ENCODE results near the gene STK17A. TPM values are rescaled to one million over a fixed set of nuclear protein-coding genes. Genes with fewer than 3 reads are reported as not detected.
A peak's percentile ranks its signal among the peaks of the same experiment; 100 is the strongest.

The STK17A gene
- 10 to 100 TPM; 74.4 to 74.8 TPM for total RNA-seq

GRCh38 chr7:43582503-43583423, at the start of gene STK17A:
TSS of gene STK17A (plus strand) at chr7:43583108. CDS start at chr7:43583244, 136 bp downstream.
- Mint-ChIP-seq H3K27me3 (peaks cover 15% of the 10 kb centered on the region), H3K9me3 (peaks cover 3% of the 10 kb centered on the region), H3K4me1 (peaks cover 31% of the 10 kb centered on the region), H3K27ac (peak within 1 kb of the TSS; percentile 99), H3K4me3 (peak within 1 kb of the TSS; percentile 96), H3K36me3 (ENCODE audit: low read depth) (peaks cover 18% of the 10 kb centered on the region)
- ChIA-PET CTCF (interaction anchor here (0.6 to 5.2 kb wide), 85 partner anchors 8 to 653 kb away, joined by 3 to 177 read pairs (median 6); partner anchors contain the start of genes COA1, MRPL32 and PSMA2), POLR2A (interaction anchor here (0.6 to 1.7 kb wide), 12 partner anchors 12 to 354 kb away, joined by 3 to 23 read pairs (median 4); partner anchors contain the start of gene MRPS24)
- DNase-seq = peak; percentile 93

DNA sequence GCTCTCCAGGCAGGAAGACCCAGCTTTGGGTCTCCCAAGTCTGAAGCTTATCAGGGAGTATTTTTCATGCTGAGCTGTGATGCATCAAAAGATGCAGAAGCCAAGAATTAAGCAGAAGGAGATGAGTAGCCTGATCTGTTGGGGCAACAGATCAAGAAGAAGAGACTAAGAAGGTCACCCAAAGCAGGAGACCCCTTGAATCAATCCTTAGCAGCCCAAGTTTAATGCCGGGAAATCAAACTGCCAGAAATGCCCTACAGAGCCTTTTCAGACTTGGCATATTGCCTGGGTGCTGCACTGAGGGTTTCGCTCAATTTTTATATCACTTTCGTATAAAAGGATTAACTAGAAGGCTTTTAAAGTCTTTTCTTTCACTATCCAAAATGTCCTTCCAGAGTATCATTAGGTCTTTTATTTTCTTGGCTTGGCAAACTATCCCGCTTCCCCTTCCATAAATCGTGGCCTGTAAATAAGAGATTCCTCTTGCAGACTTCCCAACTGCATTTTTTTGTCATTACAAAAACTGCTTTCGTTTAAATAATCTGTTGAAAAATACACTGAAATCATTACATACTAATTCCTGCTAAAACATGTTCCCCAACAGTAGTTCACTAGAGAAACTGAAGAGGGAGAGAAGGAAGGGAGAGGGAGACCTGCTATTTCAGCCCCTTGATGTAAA, 49.0 kb upstream of the STK17A start:
- CTCF ChIA-PET = no interaction called here
- Mint-ChIP-seq H3K4me1 (no peaks in the 10 kb centered on the region), H3K36me3 (ENCODE audit: low read depth) (no peaks in the 10 kb centered on the region), H3K27ac (no peak overlapping the region), H3K9me3 (no peaks in the 10 kb centered on the region), H3K4me3 (no peak overlapping the region), H3K27me3 (peaks cover 3% of the 10 kb centered on the region)
- POLR2A ChIA-PET = no interaction called here
- DNase-seq = no peak

DNA sequence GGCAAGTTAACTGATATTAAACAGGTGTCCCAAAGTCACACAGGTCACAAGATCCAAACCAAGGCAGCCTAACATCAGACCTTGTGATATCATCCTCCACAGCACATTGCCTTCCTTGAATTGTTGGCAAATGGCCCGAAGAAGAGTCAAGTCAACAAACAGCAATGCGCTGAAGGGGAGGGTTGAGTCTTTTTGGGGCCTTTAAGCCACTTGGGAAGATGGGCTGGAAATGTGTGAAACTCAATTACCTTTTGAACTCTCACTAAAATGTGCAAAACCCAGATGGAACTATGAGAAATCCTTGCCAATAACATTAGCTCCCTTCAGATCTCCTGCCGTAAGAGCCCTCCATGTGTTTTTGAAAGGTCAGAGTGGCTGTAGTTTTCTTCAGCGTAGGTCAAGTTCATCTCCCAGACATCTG, 47.9 kb upstream of the STK17A start:
- no peaks in the 10 kb centered on the region for H3K36me3 Mint-ChIP-seq (ENCODE audit: low read depth)
- no peaks in the 10 kb centered on the region for H3K9me3 Mint-ChIP-seq
- no peaks in the 10 kb centered on the region for H3K4me1 Mint-ChIP-seq
- CTCF ChIA-PET = no interaction called here
- H3K27ac Mint-ChIP-seq = no peak overlapping the region
- H3K27me3 Mint-ChIP-seq = peaks cover 3% of the 10 kb centered on the region
- no peak for DNase-seq
- POLR2A ChIA-PET = no interaction called here
- no peak overlapping the region for H3K4me3 Mint-ChIP-seq

- ChIA-PET CTCF (no interaction called here), POLR2A (no interaction called here)
- Mint-ChIP-seq H3K36me3 (ENCODE audit: low read depth) (no peaks in the 10 kb centered on the region), H3K27me3 (peaks cover 4% of the 10 kb centered on the region), H3K4me1 (no peaks in the 10 kb centered on the region), H3K27ac (no peak overlapping the region), H3K9me3 (no peaks in the 10 kb centered on the region), H3K4me3 (no peak overlapping the region)
- DNase-seq = no peak
Measured at GRCh38 chr7:43535810-43536585, 46.9 kb upstream of the STK17A start.

GRCh38 chr7:43536773-43537172, 46.1 kb upstream of the STK17A start:
- Mint-ChIP-seq H3K27ac (no peak overlapping the region), H3K4me1 (no peaks in the 10 kb centered on the region), H3K27me3 (peaks cover 6% of the 10 kb centered on the region), H3K9me3 (no peaks in the 10 kb centered on the region), H3K36me3 (ENCODE audit: low read depth) (no peaks in the 10 kb centered on the region), H3K4me3 (no peak overlapping the region)
- ChIA-PET POLR2A (no interaction called here), CTCF (no interaction called here)
- no peak for DNase-seq

GRCh38 chr7:43537765-43538403, 45.0 kb upstream of the STK17A start:
- ChIA-PET CTCF (interaction anchor here (1.6 kb wide), 1 partner anchor 18 kb away, joined by 5 read pairs; no protein-coding TSS in a partner anchor), POLR2A (no interaction called here)
- Mint-ChIP-seq H3K4me1 (no peaks in the 10 kb centered on the region), H3K36me3 (ENCODE audit: low read depth) (no peaks in the 10 kb centered on the region), H3K4me3 (no peak overlapping the region), H3K27me3 (peaks cover 6% of the 10 kb centered on the region), H3K9me3 (no peaks in the 10 kb centered on the region), H3K27ac (no peak overlapping the region)
- DNase-seq = no peak

DNA sequence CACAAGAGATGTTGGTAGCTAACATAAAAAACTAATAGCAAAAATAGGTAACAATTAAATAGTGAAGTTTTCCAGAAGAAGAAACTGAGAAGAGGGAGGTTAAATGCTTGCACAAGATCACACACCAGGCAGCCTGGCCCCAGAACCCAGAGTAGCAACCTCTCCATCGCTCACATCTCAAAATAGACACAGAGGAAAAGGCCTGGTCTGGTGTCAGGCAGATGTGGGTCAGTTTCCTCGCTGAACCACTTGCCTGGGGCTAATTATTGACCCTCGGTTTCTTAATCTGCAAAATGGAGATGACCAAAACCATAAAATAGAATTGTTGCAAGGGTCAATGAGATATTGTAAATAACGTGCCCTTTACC, 44.5 kb upstream of the STK17A start:
- H3K4me1 Mint-ChIP-seq = no peaks in the 10 kb centered on the region
- H3K27ac Mint-ChIP-seq = no peak overlapping the region
- no peaks in the 10 kb centered on the region for H3K36me3 Mint-ChIP-seq (ENCODE audit: low read depth)
- no peak overlapping the region for H3K4me3 Mint-ChIP-seq
- CTCF ChIA-PET = interaction anchor here (1.6 kb wide), 1 partner anchor 19 kb away, joined by 5 read pairs; no protein-coding TSS in a partner anchor
- POLR2A ChIA-PET = no interaction called here
- DNase-seq = no peak
- H3K27me3 Mint-ChIP-seq = peaks cover 6% of the 10 kb centered on the region
- H3K9me3 Mint-ChIP-seq = no peaks in the 10 kb centered on the region

DNA sequence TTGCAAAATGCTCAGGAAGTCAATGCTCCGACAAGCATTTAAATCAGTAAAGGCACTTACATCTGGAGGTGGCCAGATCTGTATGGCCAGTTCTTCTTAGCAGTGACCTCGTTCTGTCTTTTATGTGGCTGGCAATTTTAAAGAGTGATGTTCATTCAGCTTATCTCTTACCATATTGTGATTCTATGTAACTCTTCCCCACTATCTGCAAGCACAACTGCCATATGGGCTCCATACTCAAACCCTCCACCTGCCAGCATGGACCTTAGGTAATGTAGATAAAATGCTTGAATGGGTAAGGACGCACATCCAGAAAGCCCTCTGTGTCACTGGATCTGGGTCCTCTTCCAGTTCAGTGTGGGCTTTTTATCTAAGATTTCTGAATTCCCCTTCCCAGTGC, 42.4 kb upstream of the STK17A start:
- CTCF ChIA-PET = no interaction called here
- no peak overlapping the region for H3K4me3 Mint-ChIP-seq
- no peaks in the 10 kb centered on the region for H3K4me1 Mint-ChIP-seq
- H3K27me3 Mint-ChIP-seq = peaks cover 14% of the 10 kb centered on the region
- POLR2A ChIA-PET = no interaction called here
- H3K27ac Mint-ChIP-seq = no peak overlapping the region
- H3K36me3 Mint-ChIP-seq (ENCODE audit: low read depth) = no peaks in the 10 kb centered on the region
- no peak for DNase-seq
- H3K9me3 Mint-ChIP-seq = no peaks in the 10 kb centered on the region

DNA sequence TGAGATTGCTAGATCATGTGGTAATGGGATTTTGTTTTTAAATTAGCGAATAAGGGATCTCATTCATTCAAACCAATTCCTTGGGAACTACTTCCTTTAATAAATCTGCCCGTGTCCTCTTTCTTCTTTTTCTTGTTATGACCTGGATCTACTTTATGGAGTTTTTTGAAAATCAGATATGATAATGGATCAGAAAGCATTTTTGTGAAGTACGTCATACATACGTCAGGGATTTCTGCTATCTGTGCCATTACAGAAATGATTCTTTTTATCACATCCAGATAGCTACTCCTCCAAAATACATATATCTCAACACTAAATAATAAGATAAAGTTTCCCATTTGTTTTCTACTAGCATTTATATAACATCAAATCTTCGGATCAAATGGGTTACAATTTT, 40.2 kb upstream of the STK17A start:
- peaks cover 22% of the 10 kb centered on the region for H3K27me3 Mint-ChIP-seq
- no peak for DNase-seq
- no peak overlapping the region for H3K4me3 Mint-ChIP-seq
- CTCF ChIA-PET = no interaction called here
- H3K27ac Mint-ChIP-seq = no peak overlapping the region
- H3K36me3 Mint-ChIP-seq (ENCODE audit: low read depth) = no peaks in the 10 kb centered on the region
- POLR2A ChIA-PET = no interaction called here
- H3K9me3 Mint-ChIP-seq = peaks cover 9% of the 10 kb centered on the region
- no peaks in the 10 kb centered on the region for H3K4me1 Mint-ChIP-seq

GRCh38 chr7:43546231-43546630, 36.7 kb upstream of the STK17A start:
- DNase-seq = no peak
- H3K4me3 Mint-ChIP-seq = no peak overlapping the region
- peaks cover 19% of the 10 kb centered on the region for H3K27me3 Mint-ChIP-seq
- POLR2A ChIA-PET = no interaction called here
- no peak overlapping the region for H3K27ac Mint-ChIP-seq
- CTCF ChIA-PET = interaction anchor here (0.6 kb wide), 2 partner anchors 88 to 180 kb away, joined by 3 read pairs; no protein-coding TSS in a partner anchor
- H3K9me3 Mint-ChIP-seq = peaks cover 9% of the 10 kb centered on the region
- no peaks in the 10 kb centered on the region for H3K4me1 Mint-ChIP-seq
- no peaks in the 10 kb centered on the region for H3K36me3 Mint-ChIP-seq (ENCODE audit: low read depth)

DNA sequence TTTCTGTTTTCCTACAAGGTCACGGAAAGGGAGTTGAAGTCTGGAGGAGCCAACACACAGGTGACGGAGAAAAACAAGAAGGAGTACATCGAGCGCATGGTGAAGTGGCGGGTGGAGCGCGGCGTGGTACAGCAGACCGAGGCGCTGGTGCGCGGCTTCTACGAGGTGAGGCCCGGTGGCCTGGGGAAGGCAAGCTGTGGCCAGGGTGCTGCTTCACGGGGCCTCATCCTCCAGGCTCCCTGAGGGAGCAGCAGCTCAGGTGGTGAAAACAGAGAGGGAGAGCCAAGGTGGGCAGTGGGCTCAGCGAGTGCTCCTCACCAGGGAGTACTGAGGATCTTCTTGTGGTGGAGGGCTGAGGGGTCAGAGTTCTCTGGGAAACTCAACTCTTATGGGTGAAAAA, 32.5 kb upstream of the STK17A start:
- no peak overlapping the region for H3K4me3 Mint-ChIP-seq
- peaks cover 27% of the 10 kb centered on the region for H3K4me1 Mint-ChIP-seq
- ChIA-PET POLR2A (no interaction called here), CTCF (interaction anchor here (0.6 kb wide), 1 partner anchor 195 kb away, joined by 3 read pairs; no protein-coding TSS in a partner anchor)
- H3K36me3 Mint-ChIP-seq (ENCODE audit: low read depth) = no peaks in the 10 kb centered on the region
- peaks cover 9% of the 10 kb centered on the region for H3K9me3 Mint-ChIP-seq
- H3K27me3 Mint-ChIP-seq = peaks cover 9% of the 10 kb centered on the region
- no peak overlapping the region for H3K27ac Mint-ChIP-seq
- DNase-seq = no peak

GRCh38 chr7:43552122-43552521, 30.8 kb upstream of the STK17A start:
- H3K27ac Mint-ChIP-seq = no peak overlapping the region
- POLR2A ChIA-PET = no interaction called here
- H3K4me1 Mint-ChIP-seq = peaks cover 36% of the 10 kb centered on the region
- H3K9me3 Mint-ChIP-seq = no peaks in the 10 kb centered on the region
- CTCF ChIA-PET = interaction anchor here (0.8 to 1.1 kb wide), 3 partner anchors 31 to 298 kb away, joined by 3 read pairs; partner anchors contain the start of gene STK17A
- H3K36me3 Mint-ChIP-seq (ENCODE audit: low read depth) = no peaks in the 10 kb centered on the region
- DNase-seq = no peak
- no peak overlapping the region for H3K4me3 Mint-ChIP-seq
- H3K27me3 Mint-ChIP-seq = peaks cover 6% of the 10 kb centered on the region

Measured in activated CD4-positive, alpha-beta T cell treated with anti-CD3 and anti-CD28 coated beads, Interleukin-2, amount 10 ng/mL, durations not matched to agents 7 days and 5 days (primary cell).